HepG2 (cell line): Measurements from ENCODE around the gene GART. TPM values are rescaled to one million over a fixed set of nuclear protein-coding genes. Genes with fewer than 3 reads are reported as not detected.

Source experiments
- AHR ChIP-seq: IDR thresholded peaks from 2 replicates; pipeline ENCODE4 v1.6.1; 2018; ENCODE audit warnings: missing genetic modification reagents, missing compliant biosample characterization
- PHB2 ChIP-seq: fragments of 450-650 bp; IDR thresholded peaks from 2 replicates; pipeline ENCODE4 v1.6.1; 2018; ENCODE audit not compliant: partially characterized antibody
- POLR2G ChIP-seq: fragments of 200-400 bp; formaldehyde crosslinking; IDR thresholded peaks from 2 replicates; pipeline ENCODE4 v1.6.1; 2018; ENCODE audit warnings: mild to moderate bottlenecking, low read depth, low read length, moderate library complexity
- SKI ChIP-seq: fragments of 450-650 bp; IDR thresholded peaks from one replicate; pipeline ENCODE4 v1.6.1; 2018; ENCODE audit warnings: mild to moderate bottlenecking; ENCODE audit not compliant: partially characterized antibody
- SP4 ChIP-seq: sonication (generic); formaldehyde crosslinking; IDR thresholded peaks from 2 replicates; pipeline ENCODE4 v1.8.1; 2023; ENCODE audit warnings: mild to moderate bottlenecking, missing genetic modification reagents
- TCF12 ChIP-seq, 2 experiments: fragments of 450-650 bp in 1 of 2; sonication (generic) in 1 of 2; formaldehyde crosslinking in 1 of 2; IDR thresholded peaks; 2 replicates each; pipeline versions ENCODE4 v1.6.1 to v1.8.0; 2017 to 2022; ENCODE audit warnings: antibody characterized with exemption in 1 of 2, mild to moderate bottlenecking in 1 of 2, missing genetic modification reagents in 1 of 2, moderate library complexity in 1 of 2
- TMF1 ChIP-seq: sonication (generic); formaldehyde crosslinking; IDR thresholded peaks from 2 replicates; pipeline ENCODE4 v1.8.1; 2022; ENCODE audit warnings: low read depth, missing genetic modification reagents
- YEATS4 ChIP-seq: sonication (generic); formaldehyde crosslinking; IDR thresholded peaks from 2 replicates; pipeline ENCODE4 v1.4.0; 2020; ENCODE audit warnings: missing genetic modification reagents, borderline replicate concordance
- ZFP82 ChIP-seq: sonication (generic); formaldehyde crosslinking; IDR thresholded peaks from 2 replicates; pipeline ENCODE4 v1.5.1; 2020; ENCODE audit warnings: mild to moderate bottlenecking, missing genetic modification reagents, borderline replicate concordance
- ZHX2 ChIP-seq, 2 experiments: sonication (generic) in 1 of 2; formaldehyde crosslinking in 1 of 2; IDR thresholded peaks; 2 replicates each; pipeline versions ENCODE4 v1.6.1 to v1.9.0; 2014 to 2022; ENCODE audit warnings: antibody characterized with exemption in 1 of 2, borderline replicate concordance in 1 of 2, inconsistent platforms in 1 of 2, low read depth in 1 of 2, missing genetic modification reagents in 1 of 2
- ZNF235 ChIP-seq: sonication (generic); formaldehyde crosslinking; IDR thresholded peaks from 2 replicates; pipeline ENCODE4 v1.8.1; 2023; ENCODE audit warnings: mild to moderate bottlenecking, missing genetic modification reagents, borderline replicate concordance
- ZNF318 ChIP-seq: sonication (generic); formaldehyde crosslinking; IDR thresholded peaks from 2 replicates; pipeline ENCODE4 v1.4.0; 2020; ENCODE audit warnings: mild to moderate bottlenecking, missing genetic modification reagents
- ZSCAN22 ChIP-seq: sonication (generic); formaldehyde crosslinking; IDR thresholded peaks from 2 replicates; pipeline ENCODE4 v1.4.0; 2020; ENCODE audit warnings: mild to moderate bottlenecking, missing genetic modification reagents
- polyA plus RNA-seq, 8 experiments: library from polyadenylated mRNA; depleted of rRNA in 3 of 8; stranded (reverse) in 7 of 8; unstranded in 1 of 8; fragments of >200 nt; fragmentation: Illumina TruSeq in 4 of 8; extraction: Trizol in 4 of 8; gene quantifications; 2 replicates each; pipeline versions ENCODE4 v1.2.1 to v1.2.3, GENCODE V29; 2011 to 2016; ENCODE audit warnings: low read depth in 4 of 8, missing spikeins in 1 of 8, mixed read lengths in 1 of 8; ENCODE audit not compliant: insufficient read depth in 1 of 8
- total RNA-seq, 5 experiments: library from RNA; depleted of rRNA; stranded (reverse); fragments of >200 nt; fragmentation: Illumina TruSeq; extraction: Trizol; gene quantifications; 2 replicates each; pipeline ENCODE4 v1.2.3, GENCODE V29; 2016; ENCODE audit warnings: low read depth in 1 of 5

GART gene
- total and polyA plus RNA-seq, 2 of the 13 experiments (the other 11 are each of a cell fraction or from before 2014, with no cell fraction given): 17.9 to 109 TPM

- TF ChIP-seq ZNF318 (CRISPR knock-in tag) (no peak), SP4 (CRISPR knock-in tag) (peak; percentile 65), TMF1 (CRISPR knock-in tag) (0 out of 2 replicates have a peak, but pooled peaks have one; percentile 11), YEATS4 (peak; percentile 47; the same call in 1 of the 2 replicates), TCF12 (IDR thresholded peaks at IDR 0.05) (no peak), TCF12 (CRISPR knock-in tag; IDR thresholded peaks at IDR 0.05) (0 out of 2 replicates have a peak, but pooled peaks have one; percentile 43), SKI (no peak), ZNF235 (CRISPR knock-in tag) (no peak), PHB2 (no peak), ZHX2 (IDR thresholded peaks at IDR 0.05; ENCODE audit: low read depth) (no peak), ZHX2 (CRISPR knock-in tag; IDR thresholded peaks at IDR 0.05; ENCODE audit: borderline replicate concordance) (0 out of 2 replicates have a peak, but pooled peaks have one; percentile 52), POLR2G (peak; percentile 73), ZSCAN22 (peak; percentile 40; the same call in 1 of the 2 replicates), ZFP82 (CRISPR knock-in tag) (peak; percentile 72), AHR (CRISPR knock-in tag) (no peak)
Measured at GRCh38 chr21:33541756-33542639, at the start of gene GART (continued).
